ENCODE data around the gene WDR36.

- no peak for TF ChIP-seq CTCF (IDR thresholded peaks at IDR 0.05; ENCODE audit: low read depth, low read length)
- no peak for TF ChIP-seq EZH2phosphoT487 (IDR thresholded peaks at IDR 0.05; ENCODE audit: low read depth)
These were observed 35.5 kb downstream of the WDR36 start for GRCh38 chr5:111127453-111128195.

Data from OCI-LY3 (cell line).